ENCODE measurements around the gene GPLD1. TPM values are rescaled to one million over a fixed set of nuclear protein-coding genes. Genes with fewer than 3 reads are reported as not detected.
"Not testable (repeated sequence)": the region's sequence is repeated elsewhere in the genome, so short reads cannot be mapped to it uniquely, and the experiment has no call there.

The GPLD1 gene
- 53.1 TPM for total RNA-seq

DNA sequence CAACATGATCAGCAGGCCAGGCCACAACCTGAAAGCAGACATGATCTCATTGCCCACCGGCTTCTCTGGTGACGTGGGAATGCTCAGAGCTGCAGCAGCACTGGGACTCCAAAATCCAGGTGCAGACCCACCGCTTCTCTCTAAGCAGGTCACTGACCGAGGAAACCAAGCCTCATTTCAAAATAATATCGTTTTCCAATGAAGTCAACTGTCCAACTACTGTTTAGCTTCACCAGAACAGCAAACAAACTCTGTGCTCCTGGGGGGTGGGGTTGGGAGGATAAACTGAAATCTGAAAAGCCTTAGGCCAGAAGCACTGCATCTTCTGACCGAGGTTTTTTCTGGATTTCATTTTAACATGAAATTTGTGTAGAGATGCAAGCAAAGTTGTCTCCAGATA, at the start of gene GPLD1:
Gene GPLD1, minus strand, starts transcription at position 109 of the 400 bp plus-strand sequence. Its CDS starts 67 bp downstream, at position 42.
- peak; percentile 74 for DNase-seq (ENCODE audit: low spot score)
- peak; percentile 82 for ATAC-seq

DNA sequence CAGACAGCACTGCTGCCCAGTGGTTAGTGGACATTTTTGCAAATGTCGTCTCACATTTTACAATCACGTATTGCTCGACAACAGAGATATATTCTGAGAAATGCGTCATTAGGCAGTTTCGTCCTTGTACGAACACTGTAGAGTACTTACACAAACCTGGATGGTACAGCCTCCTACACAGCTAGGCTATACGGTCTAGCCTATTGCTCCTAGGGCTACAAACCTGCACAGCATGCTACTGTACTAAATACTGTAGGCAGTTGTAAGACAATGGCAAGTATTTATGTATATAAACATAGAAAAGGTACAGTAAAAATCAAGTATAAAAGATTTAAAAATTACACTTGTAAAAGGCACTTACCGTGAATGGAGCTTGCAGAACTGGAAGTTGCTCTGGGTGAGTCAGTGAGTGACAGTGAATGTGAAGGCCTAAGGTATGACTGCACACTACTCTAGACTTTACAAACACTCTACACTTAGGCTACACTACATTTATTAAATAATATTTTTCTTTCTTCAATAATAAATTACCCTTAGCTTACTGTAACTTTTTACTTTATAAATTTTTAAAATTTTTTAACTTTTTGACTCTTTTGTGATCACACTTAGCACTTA, 48.5 kb upstream of the GPLD1 start:
- no peak for DNase-seq (ENCODE audit: low spot score)
- no peak for ATAC-seq

DNA sequence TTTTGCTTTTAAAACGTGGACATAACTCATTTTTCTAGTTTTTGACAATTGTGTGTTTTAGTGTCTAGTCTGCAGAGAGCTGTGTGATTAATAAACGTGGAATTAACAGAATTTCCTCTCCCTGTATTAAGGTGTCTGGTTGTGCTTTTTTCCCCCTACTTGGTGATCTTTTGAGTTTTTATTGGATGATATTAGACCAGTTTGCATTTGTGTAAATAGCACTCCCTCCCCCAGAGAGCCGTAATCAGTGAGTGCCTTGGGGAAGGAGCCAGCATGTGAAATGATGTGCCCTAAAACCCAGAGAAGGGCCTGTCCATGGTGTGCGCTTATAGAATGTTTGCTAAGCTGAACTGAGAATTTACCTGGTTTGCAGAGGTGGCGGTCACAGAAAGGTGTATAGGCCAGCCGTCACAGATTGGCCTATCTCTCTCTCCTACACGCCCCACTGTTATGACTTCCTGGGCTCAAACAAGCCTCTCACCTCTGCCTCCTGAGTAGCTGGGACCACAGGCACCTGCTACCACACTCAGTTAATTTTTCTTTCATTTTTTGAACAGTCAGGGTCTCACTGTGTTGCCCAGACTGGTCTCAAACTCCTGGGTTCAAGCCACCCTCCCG, 47.8 kb upstream of the GPLD1 start:
- no peak for DNase-seq (ENCODE audit: low spot score)
- ATAC-seq = no peak

DNA sequence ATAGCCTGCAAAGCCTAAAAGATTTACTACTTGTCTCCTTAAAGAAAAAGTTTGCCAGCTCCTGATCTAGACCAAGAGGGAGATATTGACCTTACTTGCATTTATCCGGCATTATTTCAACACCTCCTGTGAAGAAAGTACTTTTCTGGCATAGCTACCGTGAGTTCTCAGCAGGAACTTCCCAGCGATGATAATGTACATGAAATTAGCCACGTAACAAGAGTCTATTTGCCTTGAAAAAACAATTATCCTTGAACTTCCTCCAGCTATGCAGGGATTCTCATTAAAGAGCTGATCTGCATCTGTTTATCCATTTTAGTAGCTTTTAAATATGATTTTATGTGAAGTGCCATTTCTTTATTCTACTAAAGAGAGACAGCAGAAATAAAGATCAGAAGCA, 47.1 kb upstream of the GPLD1 start:
- DNase-seq (ENCODE audit: low spot score) = no peak
- no peak for ATAC-seq

DNA sequence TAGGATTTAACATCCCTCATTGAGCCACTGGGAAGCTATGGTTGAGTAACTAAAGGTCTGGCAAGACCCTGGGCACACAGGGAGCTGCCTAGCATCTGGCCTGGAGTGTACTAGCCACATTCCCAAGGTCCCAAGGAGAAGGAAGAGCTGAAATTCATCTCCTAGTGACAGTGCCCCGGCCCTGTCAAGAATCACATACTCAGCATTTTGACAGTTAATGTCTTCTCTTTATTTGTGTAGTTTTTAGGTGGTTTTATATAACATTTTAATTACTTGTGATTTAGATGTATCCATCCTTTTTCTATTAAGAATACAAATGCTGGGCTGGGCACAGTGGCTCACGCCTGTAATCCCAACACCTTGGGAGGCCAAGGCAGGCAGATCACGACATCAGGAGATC, 45.8 kb upstream of the GPLD1 start:
- no peak for ATAC-seq
- DNase-seq (ENCODE audit: low spot score) = no peak

DNA sequence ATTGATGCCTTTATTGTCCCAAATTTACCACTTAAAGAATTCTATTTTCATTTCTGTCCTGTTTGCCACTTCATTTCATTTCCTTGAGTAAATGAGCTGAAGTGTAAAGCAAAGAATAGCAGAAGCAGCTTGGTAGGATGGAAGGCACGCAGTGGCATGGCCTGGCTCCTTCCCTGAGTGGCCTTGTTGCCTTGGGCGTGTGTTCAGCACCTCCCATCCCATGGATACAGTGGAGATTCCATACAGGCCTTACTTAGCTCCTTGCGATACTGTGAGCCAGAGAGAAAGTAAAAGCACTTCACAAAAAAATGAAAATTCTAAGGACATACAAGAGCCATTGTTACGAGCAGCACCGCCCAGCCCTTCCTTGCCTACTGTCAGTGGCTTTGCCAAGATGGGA, 45.0 kb upstream of the GPLD1 start:
- ATAC-seq (no peak), DNase-seq (ENCODE audit: low spot score) (no peak)

GRCh38 chr6:24529985-24530384, 40.6 kb upstream of the GPLD1 start:
- DNase-seq (ENCODE audit: low spot score) (no peak), ATAC-seq (no peak)

DNA sequence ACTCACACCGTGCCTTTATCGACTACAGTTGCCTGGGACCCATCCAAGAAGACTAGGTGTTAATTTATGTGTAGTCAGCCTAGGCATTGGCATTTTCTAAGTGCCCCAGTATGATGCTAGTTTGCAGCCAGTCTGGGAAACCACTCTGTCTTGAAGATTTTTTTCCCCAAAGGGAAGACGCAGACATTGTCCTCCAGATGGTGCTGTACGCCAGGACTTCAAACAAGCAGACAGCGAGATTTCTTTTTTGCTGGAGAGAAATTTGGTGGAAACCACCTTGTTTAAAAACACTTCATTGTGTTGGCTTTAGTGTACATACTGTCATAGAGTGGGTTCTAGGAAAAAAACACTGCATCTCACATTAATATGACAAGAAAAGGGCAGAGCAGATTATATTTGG, 35.4 kb upstream of the GPLD1 start:
- no peak for ATAC-seq
- DNase-seq (ENCODE audit: low spot score) = no peak

GRCh38 chr6:24524329-24524728, 35.0 kb upstream of the GPLD1 start:
- ATAC-seq (no peak), DNase-seq (ENCODE audit: low spot score) (no peak)

DNA sequence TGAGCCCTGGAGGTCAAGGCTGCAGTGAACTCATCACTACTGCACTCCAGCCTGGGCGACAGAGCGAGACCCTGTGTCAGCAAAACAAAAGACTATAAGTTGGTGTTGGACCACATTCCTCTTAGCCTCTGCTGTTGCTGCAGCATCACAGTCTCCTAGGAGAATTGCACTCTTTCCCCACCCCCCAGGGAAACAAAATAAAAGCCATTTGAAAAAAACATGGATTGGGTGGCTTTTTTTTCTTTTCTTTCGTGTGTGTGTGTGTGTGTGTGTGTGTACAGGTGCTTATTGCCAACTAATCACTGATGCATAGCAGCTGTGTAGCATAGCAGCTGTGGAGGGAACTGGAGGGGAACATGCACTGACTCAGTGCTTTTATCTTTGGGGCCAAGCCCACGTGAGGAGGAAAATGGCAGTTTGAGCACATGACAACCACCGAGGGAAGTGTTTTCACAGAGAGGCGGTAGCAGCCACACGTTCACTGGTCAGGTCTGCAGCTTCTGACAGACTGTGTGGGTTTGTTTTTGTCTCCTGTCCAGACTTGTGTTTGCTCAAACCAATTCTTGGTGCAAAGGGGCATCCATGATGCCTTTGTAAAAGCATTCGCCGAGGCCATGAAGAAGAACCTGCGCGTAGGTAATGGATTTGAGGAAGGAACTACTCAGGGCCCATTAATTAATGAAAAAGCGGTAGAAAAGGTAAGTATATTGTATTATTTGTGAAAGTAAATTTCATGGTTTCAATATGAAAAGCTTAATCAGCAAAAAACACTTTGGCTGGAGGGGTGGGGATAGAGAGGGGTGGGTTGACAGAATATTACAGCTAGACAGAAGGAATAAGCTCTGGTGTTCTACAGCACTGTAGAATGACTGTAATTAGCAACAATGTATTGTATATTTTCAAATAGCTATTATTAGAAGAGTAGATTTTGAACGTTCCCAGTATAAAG, 33.1 kb upstream of the GPLD1 start:
- DNase-seq (ENCODE audit: low spot score) (no peak), ATAC-seq (no peak)

DNA sequence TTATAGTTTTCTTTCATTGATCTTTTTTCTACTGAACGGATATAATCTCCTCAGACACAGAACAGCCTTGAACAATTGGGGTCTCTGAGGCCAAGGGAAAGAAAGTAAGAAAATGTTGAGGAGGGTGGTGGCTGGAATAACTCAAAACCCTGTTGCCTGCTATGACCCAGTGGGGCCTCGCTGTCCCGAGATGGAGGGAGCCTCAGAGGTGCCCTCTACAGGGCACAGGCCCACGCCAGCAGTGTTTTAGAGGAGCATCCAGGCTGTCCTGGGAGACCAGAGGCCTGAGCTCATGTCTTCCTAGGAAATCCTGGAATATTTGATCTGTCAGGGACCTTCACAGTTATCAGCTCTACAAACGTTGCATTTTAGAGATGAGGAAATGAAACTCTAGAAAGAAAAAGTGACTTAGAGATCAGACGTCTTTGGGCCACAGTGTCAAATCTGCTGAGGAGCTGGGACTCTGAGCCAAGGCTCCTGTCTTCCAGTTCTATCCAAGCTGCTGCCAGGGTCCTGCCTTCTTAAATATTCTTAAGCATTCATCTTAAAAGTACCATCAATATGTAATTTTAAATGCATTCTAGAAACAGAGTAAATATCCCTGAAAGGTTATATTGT, 31.7 kb upstream of the GPLD1 start:
- DNase-seq (ENCODE audit: low spot score) (peak; percentile 68), ATAC-seq (peak; percentile 99)

DNA sequence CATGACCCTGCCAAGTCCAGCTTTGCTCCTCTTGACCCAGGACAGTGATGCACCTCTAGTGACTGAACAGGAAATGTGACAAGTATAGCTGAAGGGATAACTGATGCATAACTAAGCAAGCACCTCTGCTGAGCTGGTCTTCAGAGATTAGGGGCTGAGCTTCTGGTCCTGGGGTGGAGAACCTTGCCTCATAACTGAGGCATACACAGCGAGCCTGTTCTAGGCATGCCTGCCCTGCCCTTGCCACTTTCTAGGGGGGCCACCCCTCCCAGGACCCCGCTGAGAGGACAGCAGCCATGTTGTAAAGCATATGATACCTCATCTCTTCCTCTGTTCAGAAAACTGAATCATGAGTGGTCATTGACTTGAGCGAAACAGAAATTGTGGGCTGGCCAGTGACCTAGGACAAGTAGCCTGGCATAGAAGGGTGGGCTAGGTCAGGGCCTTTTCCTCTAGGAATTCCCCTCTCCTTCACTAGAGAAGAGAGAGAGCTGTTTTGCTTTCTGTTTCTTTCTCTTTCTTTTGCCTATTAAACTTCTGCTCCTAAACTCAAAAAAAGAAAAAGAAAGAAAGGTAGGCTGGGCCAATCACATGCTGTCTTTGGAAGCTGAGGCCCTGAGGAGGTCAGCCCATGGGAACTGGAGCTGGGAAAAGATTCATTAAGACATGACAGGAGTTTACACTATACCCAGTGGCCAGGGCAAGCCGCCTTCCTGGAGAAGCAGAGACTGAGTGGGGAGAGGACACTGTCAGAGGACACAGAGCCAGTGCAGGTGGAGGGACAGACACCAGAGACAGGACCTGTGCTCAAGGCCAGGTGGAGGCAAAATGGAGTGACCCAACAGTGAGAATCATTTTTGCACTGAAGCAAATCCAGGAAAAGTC, 28.5 kb upstream of the GPLD1 start:
- no peak for ATAC-seq
- no peak for DNase-seq (ENCODE audit: low spot score)

- ATAC-seq (peak; percentile 32), DNase-seq (ENCODE audit: low spot score) (no peak)
Measured at GRCh38 chr6:24513602-24514001, 24.2 kb upstream of the GPLD1 start.

DNA sequence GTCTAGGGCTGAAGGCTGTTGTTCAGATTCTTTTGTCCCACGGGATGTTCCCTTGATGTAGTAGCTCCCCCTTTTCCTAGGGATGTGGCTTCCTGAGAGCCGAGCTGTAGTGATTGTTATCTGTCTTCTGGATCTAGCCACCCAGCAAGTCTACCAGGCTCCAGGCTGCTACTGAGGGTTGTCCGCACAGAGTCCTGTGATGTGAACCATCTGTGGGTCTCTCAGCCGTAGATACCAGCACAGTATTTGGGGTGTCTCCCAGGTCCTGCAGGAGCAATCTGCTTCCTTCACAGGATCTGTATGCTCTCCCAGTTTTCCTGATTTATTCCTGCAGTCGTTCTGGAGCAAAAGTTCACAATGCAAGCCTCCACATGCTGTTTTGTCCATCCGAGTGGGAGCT, 22.6 kb upstream of the GPLD1 start:
- not testable (repeated sequence) for ATAC-seq; DNase-seq (ENCODE audit: low spot score)

GRCh38 chr6:24506814-24507520, 17.6 kb upstream of the GPLD1 start:
- DNase-seq (ENCODE audit: low spot score) = no peak
- ATAC-seq = no peak

- DNase-seq (ENCODE audit: low spot score) = peak; percentile 87
- ATAC-seq = peak; percentile 99
Measured at GRCh38 chr6:24504649-24505586, 15.5 kb upstream of the GPLD1 start.

- ATAC-seq (peak; percentile 40), DNase-seq (ENCODE audit: low spot score) (no peak)
Measured at GRCh38 chr6:24504287-24504648, 14.9 kb upstream of the GPLD1 start.

GRCh38 chr6:24501914-24502313, 12.5 kb upstream of the GPLD1 start:
- no peak for DNase-seq (ENCODE audit: low spot score)
- ATAC-seq = no peak

GRCh38 chr6:24501374-24501773, 12.0 kb upstream of the GPLD1 start:
- no peak for ATAC-seq
- no peak for DNase-seq (ENCODE audit: low spot score)

Data from left lobe of liver (tissue), 2 donors.